Measurements from ENCODE around the gene BICD1. TPM values are rescaled to one million over a fixed set of nuclear protein-coding genes. Genes with fewer than 3 reads are reported as not detected.

Gene BICD1
- total and polyA plus RNA-seq, 2 donors (not counting 1 experiment from before 2014, with no cell fraction given): 15.2 to 93.5 TPM

DNA sequence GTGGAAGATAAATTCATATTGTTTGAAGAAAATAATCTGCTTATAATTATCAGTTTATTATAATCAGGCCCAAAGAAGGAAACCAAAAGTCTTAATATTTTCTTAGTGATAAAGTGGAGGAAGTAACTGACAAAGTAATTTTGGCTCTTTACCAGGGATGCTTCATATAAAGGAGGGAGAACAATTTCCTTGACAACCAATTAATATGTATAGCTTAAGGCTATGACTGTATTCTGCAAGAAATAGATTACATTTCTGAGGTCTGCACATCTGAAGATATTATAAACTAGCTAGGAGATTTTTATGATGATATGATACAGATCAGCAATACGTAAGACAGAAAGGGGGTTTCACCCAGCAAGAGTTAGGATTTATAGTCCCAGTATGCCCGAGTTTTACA is 90.8 kb downstream of the BICD1 start:
- TF ChIP-seq, protein P1, sequence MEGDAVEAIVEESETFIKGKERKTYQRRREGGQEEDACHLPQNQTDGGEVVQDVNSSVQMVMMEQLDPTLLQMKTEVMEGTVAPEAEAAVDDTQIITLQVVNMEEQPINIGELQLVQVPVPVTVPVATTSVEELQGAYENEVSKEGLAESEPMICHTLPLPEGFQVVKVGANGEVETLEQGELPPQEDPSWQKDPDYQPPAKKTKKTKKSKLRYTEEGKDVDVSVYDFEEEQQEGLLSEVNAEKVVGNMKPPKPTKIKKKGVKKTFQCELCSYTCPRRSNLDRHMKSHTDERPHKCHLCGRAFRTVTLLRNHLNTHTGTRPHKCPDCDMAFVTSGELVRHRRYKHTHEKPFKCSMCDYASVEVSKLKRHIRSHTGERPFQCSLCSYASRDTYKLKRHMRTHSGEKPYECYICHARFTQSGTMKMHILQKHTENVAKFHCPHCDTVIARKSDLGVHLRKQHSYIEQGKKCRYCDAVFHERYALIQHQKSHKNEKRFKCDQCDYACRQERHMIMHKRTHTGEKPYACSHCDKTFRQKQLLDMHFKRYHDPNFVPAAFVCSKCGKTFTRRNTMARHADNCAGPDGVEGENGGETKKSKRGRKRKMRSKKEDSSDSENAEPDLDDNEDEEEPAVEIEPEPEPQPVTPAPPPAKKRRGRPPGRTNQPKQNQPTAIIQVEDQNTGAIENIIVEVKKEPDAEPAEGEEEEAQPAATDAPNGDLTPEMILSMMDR (IDR thresholded peaks at IDR 0.05): no peak
- no peak for TF ChIP-seq EZH2 (IDR thresholded peaks at IDR 0.05; ENCODE audit: borderline replicate concordance, insufficient read depth, low read depth, low read length, poor library complexity, severe bottlenecking)
- H3K4me1 ChIP-seq (ENCODE audit: control insufficient read depth in 2 of 2, insufficient read depth in 2 of 2, low read length in 2 of 2): no peaks in the 10 kb centered on the region
- WGBS (ENCODE audit: insufficient coverage): no CpG with 5 or more reads among the region's 2 CpGs

DNA sequence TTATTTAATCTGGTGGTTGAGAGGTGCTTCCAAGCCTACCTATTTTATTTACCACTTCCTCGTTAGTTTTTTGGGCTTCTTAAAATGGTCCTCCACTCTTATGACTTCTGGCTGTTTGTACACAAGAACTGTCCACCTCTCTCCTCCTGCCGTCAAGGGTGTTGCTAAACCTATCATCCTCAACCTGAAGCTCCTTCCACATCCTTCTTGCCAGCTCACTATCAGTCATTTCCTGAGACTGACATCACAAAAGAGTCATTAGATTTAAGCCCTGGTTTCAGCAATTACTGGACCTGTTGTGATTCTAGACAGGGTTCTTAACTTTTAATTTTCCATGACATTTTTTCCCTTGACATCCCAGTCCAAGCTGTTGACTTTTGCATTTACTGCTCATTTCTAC is 91.9 kb downstream of the BICD1 start:
- Histone ChIP-seq H4K20me1 (ENCODE audit: control insufficient read depth, insufficient read depth, low read length, poor library complexity, severe bottlenecking) (no peaks in the 10 kb centered on the region), H3K36me3 (replicated peaks in 1 of 2; ENCODE audit: control extremely low read depth in 1 of 2, control insufficient read depth in 1 of 2, extremely low read depth in 1 of 2, insufficient read depth in 2 of 2, low read length in 1 of 2) (no peaks in the 10 kb centered on the region), H3K4me3 (ENCODE audit: control extremely low read depth in 1 of 5, extremely low read depth in 1 of 5, insufficient read depth in 1 of 5, low read depth in 2 of 5, low read length in 4 of 5) (no peak overlapping the region), H3K27me3 (replicated peaks in 1 of 4; ENCODE audit: control extremely low read depth in 1 of 4, control insufficient read depth in 3 of 4, insufficient read depth in 4 of 4, low read length in 3 of 4) (no peaks in the 10 kb centered on the region), H2AFZ (ENCODE audit: insufficient read depth, low read depth, low read length, poor library complexity, severe bottlenecking) (no peak overlapping the region), H3K9me3 (ENCODE audit: control extremely low read depth in 1 of 3, control insufficient read depth in 2 of 3, insufficient read depth in 1 of 3, low read length in 2 of 3) (peaks cover 5 to 12% (median 7%) of the 10 kb centered on the region in 3 donors), H3K9ac (ENCODE audit: low read length) (no peak overlapping the region), H3K4me2 (replicated peaks; ENCODE audit: low read depth, low read length, poor library complexity, severe bottlenecking) (no peak overlapping the region), H3K79me2 (ENCODE audit: control insufficient read depth, insufficient read depth, low read length) (no peaks in the 10 kb centered on the region), H3K27ac (ENCODE audit: low read length in 2 of 2) (no peak overlapping the region), H3K4me1 (ENCODE audit: control insufficient read depth in 2 of 2, insufficient read depth in 2 of 2, low read length in 2 of 2) (no peaks in the 10 kb centered on the region)
- peaks cover 4% of the 10 kb centered on the region for H3K4me1 Mint-ChIP-seq
- ChIA-PET CTCF (interaction anchor here (0.5 kb wide), 1 partner anchor 498 kb away, joined by 6 read pairs; no protein-coding TSS in a partner anchor), POLR2A (no interaction called here)
- H3K27me3 Mint-ChIP-seq: no peaks in the 10 kb centered on the region
- H3K4me3 Mint-ChIP-seq: no peak overlapping the region
- DNase-seq: no peak
- intact Hi-C loops (cut with micrococcal nuclease): no loop called here
- TF ChIP-seq, protein P1 (IDR thresholded peaks at IDR 0.05): no peak
- no peak overlapping the region for H3K27ac Mint-ChIP-seq
- ATAC-seq (ENCODE audit: low read depth): no peak
- WGBS (ENCODE audit: insufficient coverage): 57% methylated on average over 1 of the region's 2 CpGs
- peaks cover 6% of the 10 kb centered on the region for H3K9me3 Mint-ChIP-seq (ENCODE audit: insufficient read depth)

More for the DNA sequence above, 90.8 kb downstream of the BICD1 start:
- Histone ChIP-seq H2AFZ (ENCODE audit: insufficient read depth, low read depth, low read length, poor library complexity, severe bottlenecking) (no peak overlapping the region), H3K36me3 (replicated peaks in 1 of 2; ENCODE audit: control extremely low read depth in 1 of 2, control insufficient read depth in 1 of 2, extremely low read depth in 1 of 2, insufficient read depth in 2 of 2, low read length in 1 of 2) (no peaks in the 10 kb centered on the region), H3K9ac (ENCODE audit: low read length) (no peak overlapping the region), H3K9me3 (ENCODE audit: control extremely low read depth in 1 of 3, control insufficient read depth in 2 of 3, insufficient read depth in 1 of 3, low read length in 2 of 3) (peaks cover 5 to 12% (median 7%) of the 10 kb centered on the region in 3 donors), H3K27ac (ENCODE audit: low read length in 2 of 2) (no peak overlapping the region), H3K4me2 (replicated peaks; ENCODE audit: low read depth, low read length, poor library complexity, severe bottlenecking) (no peak overlapping the region), H3K27me3 (replicated peaks in 1 of 4; ENCODE audit: control extremely low read depth in 1 of 4, control insufficient read depth in 3 of 4, insufficient read depth in 4 of 4, low read length in 3 of 4) (no peaks in the 10 kb centered on the region), H3K79me2 (ENCODE audit: control insufficient read depth, insufficient read depth, low read length) (no peaks in the 10 kb centered on the region), H3K4me3 (ENCODE audit: control extremely low read depth in 1 of 5, extremely low read depth in 1 of 5, insufficient read depth in 1 of 5, low read depth in 2 of 5, low read length in 4 of 5) (no peak overlapping the region), H4K20me1 (ENCODE audit: control insufficient read depth, insufficient read depth, low read length, poor library complexity, severe bottlenecking) (no peaks in the 10 kb centered on the region)
- Mint-ChIP-seq H3K4me1 (peaks cover 3% of the 10 kb centered on the region), H3K27ac (no peak overlapping the region), H3K9me3 (ENCODE audit: insufficient read depth) (peaks cover 6% of the 10 kb centered on the region), H3K4me3 (no peak overlapping the region), H3K27me3 (no peaks in the 10 kb centered on the region)
- ATAC-seq (ENCODE audit: low read depth) (no peak), DNase-seq (no peak)
- intact Hi-C loops (cut with micrococcal nuclease): no loop called here
- ChIA-PET POLR2A (interaction anchor here (0.6 kb wide), 1 partner anchor 143 kb away, joined by 3 read pairs; no protein-coding TSS in a partner anchor), CTCF (no interaction called here)
